Pulmonary artery endothelial cell (primary cell): ENCODE data around the gene CDH26. TPM values are rescaled to one million over a fixed set of nuclear protein-coding genes. Genes with fewer than 3 reads are reported as not detected.

Experiments used
- DNase-seq: peaks from one replicate; pipeline ENCODE4 v3.0.0-alpha.2; 2011; ENCODE audit warnings: low read depth, low spot score
- total RNA-seq: library from RNA; depleted of rRNA; stranded (reverse); fragments of >200 nt; gene quantifications from 2 replicates; pipeline ENCODE4 v1.2.3, GENCODE V29; 2014

Gene CDH26
- total RNA-seq, 1 donor from 2014 or later: 0.07 TPM

- DNase-seq: no peak
These were observed 26.9 kb downstream of the CDH26 start for GRCh38 chr20:59985164-59985563.

DNA sequence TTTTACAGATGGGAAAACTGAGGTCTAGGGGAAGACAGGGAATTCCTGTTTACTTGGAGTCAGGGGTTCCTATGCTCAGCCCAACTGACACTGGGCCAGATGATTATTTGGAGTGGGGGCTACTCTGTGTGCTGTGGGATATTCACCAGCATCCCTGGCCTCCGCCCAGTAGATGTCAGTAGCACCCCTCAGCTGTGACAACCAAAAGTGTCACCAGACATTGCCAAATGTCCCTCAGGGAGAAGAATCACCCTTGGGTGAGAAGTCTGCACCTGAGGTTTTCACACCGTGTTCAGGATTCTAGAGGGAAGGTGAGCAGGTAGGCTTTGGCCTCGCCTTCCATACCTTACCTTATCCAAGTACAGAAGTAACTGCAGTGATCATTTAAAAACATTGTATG lies 27.6 kb downstream of the CDH26 start:
- no peak for DNase-seq

DNA sequence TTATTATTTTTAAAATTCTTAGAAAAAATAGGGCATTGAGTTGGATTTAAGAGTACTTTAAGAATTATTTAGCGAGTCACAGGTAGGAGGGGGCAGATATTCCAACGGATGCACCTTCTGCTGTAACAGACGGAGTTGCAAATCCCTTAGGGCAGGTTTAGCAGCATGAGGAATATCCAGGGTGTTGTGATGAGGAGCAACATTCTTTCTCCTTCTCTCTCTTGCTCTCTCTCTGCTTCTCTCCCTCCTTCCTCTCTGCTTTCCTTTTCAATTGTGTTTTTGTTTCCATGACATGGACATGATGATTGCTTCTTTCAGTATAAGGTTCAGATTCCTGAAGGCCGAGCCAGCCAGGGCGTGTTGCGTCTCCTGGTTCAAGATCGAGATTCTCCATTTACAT lies 28.9 kb downstream of the CDH26 start:
- DNase-seq: no peak

- no peak for DNase-seq
These were observed 29.9 kb downstream of the CDH26 start for GRCh38 chr20:59988141-59988540.

GRCh38 chr20:59992526-59993084 lies 34.4 kb downstream of the CDH26 start:
- no peak for DNase-seq

- DNase-seq: no peak
These were observed 35.7 kb downstream of the CDH26 start for GRCh38 chr20:59993736-59994430.

- DNase-seq: no peak
These were observed 36.5 kb downstream of the CDH26 start for GRCh38 chr20:59994697-59995122.

GRCh38 chr20:59996108-59996507 lies 37.9 kb downstream of the CDH26 start:
- DNase-seq: no peak

DNA sequence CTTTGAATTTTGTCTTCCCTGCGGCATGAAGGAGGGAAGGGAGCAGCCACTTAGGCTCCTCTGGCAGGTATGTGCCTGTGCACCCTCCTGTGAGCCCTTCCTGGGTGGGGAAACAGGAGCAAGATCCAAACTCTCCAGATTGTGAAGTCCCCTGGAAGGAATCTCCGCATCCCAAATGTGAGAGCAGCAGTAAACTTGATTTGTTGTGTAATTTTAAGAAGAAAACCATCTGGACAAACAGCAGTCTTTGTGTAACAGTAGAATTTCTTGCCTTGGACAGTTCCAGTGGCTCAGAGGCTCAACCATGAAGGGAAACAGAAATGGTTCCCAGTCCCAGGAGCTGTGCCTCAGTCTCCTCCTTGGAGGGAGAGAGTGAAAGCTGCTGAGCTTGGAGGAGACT lies 39.7 kb downstream of the CDH26 start:
- DNase-seq: no peak

DNA sequence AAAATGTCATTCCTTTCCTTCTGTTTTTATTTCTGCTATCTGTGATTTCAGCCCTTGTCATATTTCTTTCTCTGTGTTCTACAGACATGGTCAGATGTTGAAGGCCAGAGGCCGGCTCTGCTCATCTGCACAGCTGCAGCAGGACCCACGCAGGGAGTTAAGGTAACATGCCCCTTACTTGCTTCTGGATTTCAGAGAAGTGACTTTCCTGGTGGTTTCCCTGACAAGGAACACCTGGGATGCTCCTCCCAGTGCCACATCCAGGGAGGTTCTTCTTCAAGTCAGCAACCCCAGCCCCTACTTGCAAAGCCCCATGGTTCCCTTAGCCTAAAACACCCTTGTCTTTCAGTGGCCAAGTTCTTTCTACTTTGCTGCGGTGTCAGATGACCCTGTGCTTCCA lies 41.3 kb downstream of the CDH26 start:
- DNase-seq: no peak

DNA sequence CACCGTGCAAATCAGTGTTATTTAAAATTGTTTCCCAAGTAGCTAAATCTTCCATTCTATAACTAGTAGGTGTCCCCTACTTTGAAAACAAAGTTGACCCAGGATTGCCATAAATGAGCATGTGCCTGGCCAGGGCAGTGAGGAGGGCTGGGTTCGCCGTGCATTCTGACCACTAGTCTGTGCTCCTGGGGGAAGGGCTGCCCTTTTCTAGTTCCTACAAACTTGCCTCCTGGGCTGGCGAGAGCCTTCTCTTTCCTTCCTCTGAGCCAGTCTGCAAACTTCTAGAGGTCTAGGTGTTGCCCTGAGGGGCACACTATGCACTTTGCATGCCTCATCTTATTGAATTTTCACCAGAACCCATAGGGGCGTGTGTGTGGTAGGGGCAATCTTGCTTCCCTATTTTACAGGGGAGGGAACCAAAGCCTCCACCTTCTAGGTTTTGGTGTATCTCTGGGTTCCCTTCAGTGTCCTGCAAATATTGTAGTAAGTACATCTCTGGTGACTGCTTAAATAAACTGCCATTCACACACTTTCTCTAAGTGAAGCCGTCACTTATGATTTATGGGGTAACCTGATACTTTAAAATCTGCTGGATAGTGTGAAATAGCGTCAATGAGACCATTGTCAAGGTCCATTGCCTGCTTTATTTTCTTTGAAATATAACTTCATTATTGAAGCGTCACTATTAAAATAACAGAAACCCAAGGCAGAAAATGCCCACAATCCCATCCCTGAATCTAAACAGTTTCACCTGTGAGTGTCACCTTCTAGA lies 42.2 kb downstream of the CDH26 start:
- no peak for DNase-seq

DNA sequence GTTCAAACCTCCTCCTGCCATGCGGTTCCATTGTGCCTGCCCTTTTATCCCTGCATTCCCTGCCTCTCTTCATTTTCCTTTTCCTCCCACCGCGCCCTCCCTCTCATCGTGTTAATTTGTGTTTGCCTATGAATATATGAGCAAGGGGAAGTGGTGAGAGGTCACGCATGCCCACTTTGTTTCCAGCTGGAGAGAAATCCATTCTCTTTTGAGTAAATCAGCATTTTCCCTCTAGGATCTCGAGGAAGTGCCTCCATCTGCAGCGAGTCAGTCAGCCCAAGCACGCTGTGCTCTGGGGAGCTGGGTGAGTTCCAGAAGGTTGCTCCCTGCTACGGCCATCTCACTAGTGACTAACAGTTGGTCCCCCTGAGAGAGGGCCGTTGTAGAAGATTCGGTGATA lies 42.9 kb downstream of the CDH26 start:
- DNase-seq: no peak

GRCh38 chr20:60003776-60004175 lies 45.6 kb downstream of the CDH26 start:
- no peak for DNase-seq

GRCh38 chr20:60006261-60006660 lies 48.0 kb downstream of the CDH26 start:
- DNase-seq: no peak

GRCh38 chr20:60007464-60007863 lies 49.2 kb downstream of the CDH26 start:
- no peak for DNase-seq

- DNase-seq: no peak
These were observed 50.0 kb downstream of the CDH26 start for GRCh38 chr20:60008130-60008808.

- DNase-seq: no peak
These were observed 51.1 kb downstream of the CDH26 start for GRCh38 chr20:60009318-60009717.

GRCh38 chr20:60009826-60010616 lies 51.8 kb downstream of the CDH26 start:
- no peak for DNase-seq

- no peak for DNase-seq
These were observed 52.7 kb downstream of the CDH26 start for GRCh38 chr20:60010689-60011458.
